ENCODE data around the gene RNU1-2.
A peak's percentile ranks its signal among the peaks of the same experiment; 100 is the strongest.
"Not testable (repeated sequence)": the region's sequence is repeated elsewhere in the genome, so short reads cannot be mapped to it uniquely, and the experiment has no call there.

Gene RNU1-2

DNA sequence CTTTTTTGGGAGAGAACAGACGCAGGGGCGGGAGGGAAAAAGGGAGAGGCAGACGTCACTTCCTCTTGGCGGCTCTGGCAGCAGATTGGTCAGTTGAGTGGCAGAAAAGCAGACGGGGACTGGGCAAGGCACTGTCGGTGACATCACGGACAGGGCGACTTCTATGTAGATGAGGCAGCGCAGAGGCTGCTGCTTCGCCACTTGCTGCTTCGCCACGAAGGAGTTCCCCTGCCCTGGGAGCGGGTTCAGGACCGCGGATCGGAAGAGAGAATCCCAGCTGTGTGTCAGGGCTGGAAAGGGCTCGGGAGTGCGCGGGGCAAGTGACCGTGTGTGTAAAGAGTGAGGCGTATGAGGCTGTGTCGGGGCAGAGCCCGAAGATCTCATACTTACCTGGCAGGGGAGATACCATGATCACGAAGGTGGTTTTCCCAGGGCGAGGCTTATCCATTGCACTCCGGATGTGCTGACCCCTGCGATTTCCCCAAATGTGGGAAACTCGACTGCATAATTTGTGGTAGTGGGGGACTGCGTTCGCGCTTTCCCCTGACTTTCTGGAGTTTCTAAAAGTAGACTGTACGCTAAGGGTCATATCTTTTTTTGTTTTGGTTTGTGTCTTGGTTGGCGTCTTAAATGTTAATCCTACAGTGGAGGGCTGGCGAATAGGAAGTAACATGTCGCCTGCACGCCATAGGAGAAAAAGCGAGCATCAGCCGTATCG lies at the start of gene RNU1-2:
TSS of gene RNU1-2 (plus strand) at position 383 of the 718 bp plus-strand sequence.
- POLR2A ChIA-PET = interaction anchor here (0.6 to 2.0 kb wide), 3 partner anchors 10 to 382 kb away, joined by 3 to 52 read pairs (median 4); no protein-coding TSS in a partner anchor
- DNase-seq (ENCODE audit: extremely low spot score) = peak; percentile 80
- CTCF ChIA-PET = not testable (repeated sequence)

DNA sequence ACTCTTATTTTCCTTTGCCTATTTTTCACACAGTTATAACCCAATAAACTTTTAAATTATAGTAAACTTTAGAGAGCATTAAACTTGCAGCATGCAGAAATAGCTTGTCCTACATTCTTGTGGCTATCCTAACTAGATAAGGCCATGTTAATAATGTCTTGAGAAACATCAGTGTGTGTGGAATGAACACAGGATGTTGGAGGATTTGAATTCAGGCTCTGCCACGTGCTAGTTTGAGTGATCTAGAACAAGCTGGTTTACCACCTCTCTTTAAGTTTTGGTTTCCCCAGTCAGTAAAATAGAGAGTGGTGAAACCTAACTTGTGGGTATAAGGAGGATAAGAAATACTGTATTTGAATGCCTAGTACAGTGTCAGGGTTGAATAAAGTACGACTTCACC lies 39.6 kb upstream of the RNU1-2 start:
- POLR2A ChIA-PET; DNase-seq (ENCODE audit: extremely low spot score); CTCF ChIA-PET: not testable (repeated sequence)

DNA sequence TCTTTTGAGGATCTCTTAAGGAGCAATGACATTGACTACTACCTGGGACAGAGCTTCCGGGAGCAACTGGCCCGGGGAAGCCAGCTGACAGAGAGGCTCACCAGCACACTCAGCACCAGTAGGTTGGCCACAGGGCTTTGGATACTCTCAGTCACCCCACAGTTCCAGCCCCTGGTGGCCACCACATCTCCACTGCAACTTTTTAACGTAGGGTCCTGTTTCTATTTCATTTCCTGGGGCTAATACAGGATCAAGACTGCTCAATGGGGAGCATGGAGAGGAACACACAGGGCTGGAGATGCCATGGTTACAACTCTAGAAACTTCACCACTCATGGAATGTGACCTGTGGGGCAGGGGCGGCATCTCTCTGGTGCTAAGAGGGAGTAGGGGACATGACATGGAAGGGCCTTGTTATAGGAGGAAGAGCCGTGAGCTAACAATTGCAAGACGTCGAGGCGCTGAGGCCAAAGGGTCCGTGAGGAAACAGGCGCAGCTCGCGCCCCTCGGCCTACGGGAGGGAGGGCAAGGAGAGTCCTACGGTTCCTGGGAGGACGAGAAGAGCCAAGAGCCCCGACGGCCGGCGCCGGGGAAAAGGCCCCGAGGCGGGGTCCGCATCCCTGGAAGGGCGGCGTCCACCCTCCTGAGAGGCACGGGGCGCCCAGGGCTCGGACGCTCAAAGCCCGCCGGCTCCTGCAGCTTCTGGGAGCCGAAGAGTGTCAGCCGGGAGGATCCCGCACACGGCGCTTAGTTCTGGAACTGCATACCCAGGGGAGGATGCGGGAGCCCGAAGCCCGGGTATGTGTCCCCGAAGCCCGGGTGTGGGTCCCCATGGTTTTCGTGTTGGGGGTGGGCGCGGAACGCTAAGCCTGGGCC lies 36.4 kb upstream of the RNU1-2 start:
- POLR2A ChIA-PET; DNase-seq (ENCODE audit: extremely low spot score); CTCF ChIA-PET: not testable (repeated sequence)

DNA sequence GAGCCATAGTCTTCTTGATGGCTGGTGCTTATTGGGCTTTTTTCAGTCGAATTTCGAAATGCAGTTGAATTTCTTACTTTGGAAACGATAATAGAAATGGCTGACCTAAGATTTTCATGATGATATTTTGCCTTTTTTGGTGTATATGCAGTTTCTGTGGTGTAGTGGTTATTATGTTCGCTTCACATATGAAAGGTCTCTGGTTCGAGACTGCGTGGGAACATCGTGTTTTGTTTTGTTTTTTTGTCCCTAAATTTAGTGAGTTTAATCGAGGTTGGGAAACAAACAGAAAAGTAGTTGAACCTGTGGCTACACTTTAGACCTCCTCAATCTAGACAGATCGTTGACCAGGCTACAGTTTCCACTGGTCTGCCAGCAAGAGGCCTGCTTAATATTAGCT lies 35.7 kb upstream of the RNU1-2 start:
- CTCF ChIA-PET; DNase-seq (ENCODE audit: extremely low spot score): not testable (repeated sequence)

DNA sequence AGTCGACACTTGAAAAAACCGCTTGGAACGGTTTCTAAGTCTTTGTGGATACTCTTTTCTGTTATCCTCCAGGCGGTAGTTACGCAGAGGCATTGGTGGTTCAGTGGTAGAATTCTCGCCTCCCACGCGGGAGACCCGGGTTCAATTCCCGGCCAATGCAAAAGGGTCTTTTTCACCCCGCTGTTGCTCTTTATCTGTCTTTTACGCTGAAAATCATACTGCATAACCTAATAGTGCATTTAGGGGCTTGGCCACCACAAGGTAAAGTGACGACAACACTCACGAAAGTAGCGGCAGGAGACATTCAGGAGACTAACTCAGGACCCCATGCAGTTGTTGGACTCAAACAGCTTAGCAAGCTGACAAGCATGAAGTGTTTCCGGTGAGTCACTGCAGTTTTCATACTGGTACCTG lies 33.9 kb upstream of the RNU1-2 start:
- POLR2A ChIA-PET; DNase-seq (ENCODE audit: extremely low spot score); CTCF ChIA-PET: not testable (repeated sequence)

More for the DNA sequence above, 35.7 kb upstream of the RNU1-2 start:
- POLR2A ChIA-PET = not testable (repeated sequence)

DNA sequence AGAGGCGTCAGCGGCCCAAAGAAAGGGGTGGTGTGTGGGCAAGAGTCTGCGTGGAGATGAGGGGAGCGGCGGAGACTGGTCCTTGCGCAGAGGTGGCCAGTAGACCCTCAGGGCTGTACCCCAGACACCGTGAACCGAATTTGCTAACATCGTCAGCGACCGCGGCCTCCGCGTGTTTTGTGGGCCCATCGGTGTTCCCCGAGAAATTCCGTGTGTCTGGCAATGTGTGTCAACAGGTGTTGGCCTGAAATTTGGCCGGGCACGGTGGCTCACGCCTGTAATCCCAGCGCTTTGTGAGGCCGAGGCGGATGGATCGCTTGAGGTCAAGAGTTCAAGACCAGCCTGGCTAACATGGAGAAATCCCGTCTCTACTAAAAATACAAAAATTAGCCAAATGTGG lies 33.4 kb upstream of the RNU1-2 start:
- DNase-seq (ENCODE audit: extremely low spot score); POLR2A ChIA-PET; CTCF ChIA-PET: not testable (repeated sequence)

DNA sequence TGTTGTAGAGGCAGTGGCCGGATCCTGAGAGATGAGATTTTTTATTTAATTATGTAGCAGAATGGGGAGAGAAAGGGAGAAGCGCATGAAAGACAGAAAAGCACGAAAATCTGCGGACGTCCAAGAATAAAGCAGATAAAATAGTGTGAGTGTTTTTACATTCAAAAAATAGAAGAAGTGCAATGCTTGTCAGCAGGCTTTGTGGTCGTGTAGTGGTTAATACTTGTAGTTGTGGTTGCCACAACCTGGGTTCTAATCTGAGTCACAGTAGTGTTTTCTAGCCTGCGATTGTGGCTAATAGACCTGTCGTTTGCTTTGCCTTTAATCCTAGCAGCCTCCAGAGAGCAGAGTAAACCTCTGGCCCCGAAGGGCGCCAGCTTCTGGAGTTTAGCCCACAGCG lies 32.8 kb upstream of the RNU1-2 start:
- POLR2A ChIA-PET, CTCF ChIA-PET: not testable (repeated sequence)

DNA sequence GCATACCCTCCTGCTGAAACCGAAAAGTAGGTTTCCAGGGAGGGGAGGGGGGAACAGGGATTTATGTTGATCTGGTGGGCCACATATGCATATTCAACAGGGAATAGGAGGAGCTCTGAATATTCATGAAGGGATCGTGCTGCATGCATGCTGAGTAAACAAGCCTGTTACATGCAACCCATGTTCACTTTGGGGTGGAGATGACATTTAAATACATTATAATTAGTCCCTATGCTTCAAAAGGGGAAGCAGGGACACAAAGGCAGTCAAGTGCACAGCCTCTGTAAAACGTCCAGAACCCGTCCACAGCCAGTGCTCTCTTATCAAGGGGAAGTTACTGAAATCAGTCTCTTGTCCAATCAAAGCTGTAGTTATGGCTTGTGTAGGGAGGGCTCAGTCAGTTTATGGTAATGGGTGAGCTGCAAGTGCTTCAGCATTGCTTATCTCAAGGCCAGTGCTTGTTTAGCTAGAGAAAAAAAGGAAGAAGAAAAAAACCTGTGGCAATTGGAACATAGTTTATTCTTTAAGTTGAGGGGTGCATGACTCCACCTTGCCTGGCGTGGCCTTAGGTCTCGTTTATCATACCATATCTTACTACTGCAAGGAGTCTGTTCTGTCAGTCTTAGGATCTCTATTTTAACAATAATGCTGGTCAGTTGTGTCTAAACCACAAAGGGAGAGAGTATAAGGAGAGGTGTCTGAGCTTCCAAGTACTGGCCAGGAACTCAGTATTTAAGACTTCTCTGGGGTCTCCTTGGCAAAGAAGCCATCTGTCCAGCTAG lies 28.7 kb upstream of the RNU1-2 start:
- POLR2A ChIA-PET; CTCF ChIA-PET; DNase-seq (ENCODE audit: extremely low spot score): not testable (repeated sequence)

More for the DNA sequence above, 32.8 kb upstream of the RNU1-2 start:
- not testable (repeated sequence) for DNase-seq (ENCODE audit: extremely low spot score)

DNA sequence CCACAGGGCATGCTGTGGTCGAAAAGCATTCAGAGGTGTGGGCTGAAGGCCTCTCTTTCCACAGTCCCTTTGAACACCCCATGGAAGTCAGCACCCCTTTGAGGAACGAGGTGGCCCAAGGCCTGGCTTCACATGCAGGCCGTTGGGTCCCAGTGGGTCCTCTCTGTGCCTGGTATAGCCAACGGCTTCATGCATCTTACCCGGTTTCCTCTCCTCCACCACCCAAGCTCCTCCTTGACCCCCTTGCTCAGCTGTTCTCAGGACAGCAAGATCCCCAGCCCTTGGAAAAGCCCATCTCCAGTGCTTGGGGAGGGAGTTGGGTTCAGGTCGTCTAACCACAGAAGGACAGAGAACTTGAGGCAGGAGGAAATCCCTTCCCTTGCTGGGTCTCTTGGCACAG lies 27.0 kb upstream of the RNU1-2 start:
- CTCF ChIA-PET; DNase-seq (ENCODE audit: extremely low spot score); POLR2A ChIA-PET: not testable (repeated sequence)

DNA sequence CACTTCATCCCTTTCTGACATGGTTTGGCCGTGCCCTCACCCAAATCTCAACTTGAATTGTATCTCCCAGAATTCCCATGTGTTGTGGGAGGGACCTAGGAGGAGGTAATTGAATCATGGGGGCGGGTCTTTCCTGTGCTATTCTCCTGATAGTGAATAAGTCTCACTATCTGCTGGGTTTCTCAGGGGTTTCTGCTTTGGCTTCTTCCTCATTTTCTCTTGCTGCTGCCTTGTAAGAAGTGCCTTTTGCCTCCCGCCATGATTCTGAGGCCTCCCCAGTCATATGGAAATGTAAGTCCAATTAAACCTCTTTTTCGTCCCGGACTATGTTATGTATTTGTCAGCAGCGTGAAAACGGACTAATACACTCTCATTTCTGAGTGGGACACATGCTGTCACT lies 25.8 kb upstream of the RNU1-2 start:
- CTCF ChIA-PET; DNase-seq (ENCODE audit: extremely low spot score); POLR2A ChIA-PET: not testable (repeated sequence)

DNA sequence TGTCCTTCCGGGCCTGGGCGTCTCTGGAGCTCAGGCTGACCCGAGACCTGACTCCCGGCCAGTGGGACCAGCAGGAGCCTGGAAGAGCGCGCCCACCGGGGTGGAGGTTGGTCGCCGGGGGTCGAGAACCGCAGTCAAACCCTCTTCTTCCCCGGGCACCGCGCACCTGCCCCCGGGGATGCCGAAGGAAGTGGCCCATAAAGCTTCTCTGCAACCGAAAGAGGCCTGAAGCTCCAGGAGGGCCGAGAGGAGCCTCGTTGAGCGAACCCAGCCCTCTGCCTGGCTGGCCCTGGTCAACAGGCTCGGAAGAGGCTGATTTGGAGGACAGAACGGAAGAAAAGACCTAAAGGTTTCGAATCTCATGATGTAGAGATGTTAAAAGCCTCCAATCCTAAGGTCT lies 24.6 kb upstream of the RNU1-2 start:
- POLR2A ChIA-PET; DNase-seq (ENCODE audit: extremely low spot score); CTCF ChIA-PET: not testable (repeated sequence)

DNA sequence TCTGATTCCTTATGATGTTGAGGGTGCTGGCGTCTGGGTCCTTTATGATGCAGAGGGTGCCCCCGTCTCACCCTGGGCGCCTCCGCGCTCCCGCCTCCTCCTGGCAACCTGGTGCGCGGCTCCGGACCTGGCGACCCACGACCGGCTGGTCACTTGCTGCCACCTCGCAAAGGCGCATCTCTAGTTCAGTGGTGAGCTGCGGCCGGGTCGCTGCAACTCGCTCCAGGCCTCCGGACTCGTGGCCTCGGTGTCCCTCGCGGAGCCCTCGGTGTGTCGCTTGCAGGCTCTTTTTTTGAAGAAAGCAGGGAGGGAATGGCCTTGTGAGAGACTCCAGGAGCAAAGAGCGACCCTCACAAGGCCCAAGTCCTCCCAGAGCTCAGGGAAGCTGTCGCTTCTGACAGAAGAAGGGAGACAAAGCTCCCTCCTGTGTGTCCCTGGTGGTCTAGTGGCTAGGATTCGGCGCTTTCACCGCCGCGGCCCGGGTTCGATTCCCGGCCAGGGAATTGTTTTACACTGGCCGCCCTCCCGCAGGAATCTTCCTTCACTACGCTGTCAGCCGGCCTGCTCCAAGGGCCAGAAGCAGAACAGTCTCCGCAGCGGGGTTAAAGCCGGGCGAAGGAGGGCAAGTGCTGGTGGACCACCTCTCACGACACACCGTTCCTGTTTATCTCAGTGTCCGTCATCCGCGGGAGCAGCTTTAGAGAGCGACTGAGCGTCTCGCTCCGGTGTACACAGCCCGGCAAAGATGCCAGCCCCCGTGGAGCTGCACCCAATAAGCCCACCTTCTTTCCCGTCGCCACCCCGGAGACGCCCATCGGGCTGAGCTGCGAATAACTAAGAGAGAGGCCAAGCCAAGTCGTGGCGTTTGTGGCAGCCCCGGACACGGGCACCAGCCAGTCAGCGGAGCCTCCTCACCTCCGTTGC lies 23.4 kb upstream of the RNU1-2 start:
- DNase-seq (ENCODE audit: extremely low spot score) = peak; percentile 41
- CTCF ChIA-PET, POLR2A ChIA-PET: not testable (repeated sequence)

DNA sequence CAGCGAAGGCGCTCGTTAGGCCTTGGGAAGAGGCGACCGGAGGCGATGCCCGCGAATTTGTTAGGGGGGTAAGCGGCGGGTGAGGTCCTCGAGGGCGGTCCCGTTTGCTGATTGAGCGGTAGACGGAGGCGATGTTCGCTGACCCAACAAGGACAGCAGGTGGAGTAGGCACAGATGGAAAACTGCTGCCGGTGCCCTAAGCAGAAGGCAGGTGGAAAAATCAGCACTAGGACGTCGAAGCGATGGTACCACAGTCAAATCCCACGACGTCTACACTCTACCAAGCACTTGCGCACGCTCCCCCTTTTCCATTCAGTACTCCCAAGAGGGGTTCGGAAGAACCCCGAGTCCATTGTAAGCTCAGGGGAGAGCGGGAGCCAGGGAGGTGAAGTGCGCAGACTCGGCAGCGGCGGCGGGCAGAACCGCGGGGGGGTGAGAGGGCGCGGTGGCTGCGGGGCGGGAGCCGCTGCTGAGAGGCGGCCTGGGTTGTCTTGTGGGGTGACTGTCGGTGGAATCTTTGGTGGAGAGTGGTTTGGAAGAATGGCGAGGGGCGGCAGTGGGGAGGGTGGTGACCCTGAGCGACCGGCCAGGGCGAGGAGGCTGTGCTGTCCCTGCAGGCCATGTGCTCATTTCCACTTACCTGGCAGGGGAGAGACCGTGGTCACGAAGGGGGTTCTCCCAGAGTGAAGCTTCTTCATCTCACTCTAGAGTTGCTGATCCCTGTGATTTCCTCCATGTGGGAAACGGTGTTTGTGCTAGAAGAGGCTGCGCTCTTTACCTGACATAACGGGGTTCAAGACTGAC lies 22.5 kb upstream of the RNU1-2 start:
- DNase-seq (ENCODE audit: extremely low spot score); POLR2A ChIA-PET; CTCF ChIA-PET: not testable (repeated sequence)

DNA sequence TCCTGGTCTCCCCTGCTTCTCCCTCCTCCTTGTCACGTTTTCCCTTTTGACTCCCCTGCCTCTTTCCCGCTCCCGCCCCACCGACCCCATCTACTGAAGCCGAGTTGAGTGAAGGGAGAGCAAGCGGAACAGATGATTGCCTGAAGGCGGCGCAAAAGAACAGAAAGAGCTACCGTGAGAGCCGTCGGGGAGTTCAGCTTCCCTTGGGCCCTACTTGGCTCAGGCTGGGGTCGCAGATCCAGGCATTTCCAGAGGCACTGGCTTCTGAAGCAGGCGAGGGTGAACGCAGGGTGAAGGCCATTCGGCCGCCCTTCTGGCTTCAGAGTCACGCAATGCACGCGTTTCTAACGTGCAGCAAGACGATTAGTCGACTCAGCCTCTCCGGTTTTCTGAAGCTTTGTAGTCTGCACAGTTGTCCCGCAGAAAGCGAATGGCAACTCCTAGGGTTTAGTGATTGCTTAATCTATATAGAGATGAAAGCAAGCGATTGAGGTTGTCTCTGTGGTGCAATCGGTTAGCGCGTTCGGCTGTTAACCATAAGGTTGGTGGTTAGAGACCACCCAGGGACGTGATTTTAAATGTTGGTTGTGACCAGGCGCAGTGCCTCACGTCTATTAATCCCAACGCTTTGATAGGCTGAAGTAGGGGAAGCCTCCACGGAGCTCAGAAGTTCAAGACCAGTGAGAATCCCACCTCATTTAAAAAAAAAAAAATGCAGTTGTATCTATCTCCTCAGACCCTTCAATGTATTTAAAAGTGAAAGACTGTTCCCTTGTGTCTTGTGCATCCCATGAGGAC lies 20.6 kb upstream of the RNU1-2 start:
- POLR2A ChIA-PET; CTCF ChIA-PET; DNase-seq (ENCODE audit: extremely low spot score): not testable (repeated sequence)

DNA sequence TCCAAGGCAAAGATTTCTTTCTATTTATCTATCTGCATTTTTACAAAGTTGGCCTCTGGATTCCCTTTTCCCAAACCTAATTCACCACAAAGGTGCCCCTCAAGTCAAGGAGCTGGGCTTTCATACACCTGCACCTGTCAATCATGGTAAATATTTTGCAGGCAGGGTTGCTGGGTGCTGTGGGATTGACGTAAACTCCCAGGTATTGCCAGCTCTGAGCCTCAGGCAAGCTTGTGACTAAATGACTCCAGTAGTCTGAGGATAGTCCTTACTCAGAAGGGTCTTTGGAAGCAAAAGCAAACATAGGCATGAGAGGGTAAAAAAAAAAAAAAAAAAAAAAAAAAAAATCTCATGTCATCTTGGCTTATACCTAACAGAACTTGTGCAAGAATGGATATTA lies 14.0 kb upstream of the RNU1-2 start:
- POLR2A ChIA-PET; DNase-seq (ENCODE audit: extremely low spot score); CTCF ChIA-PET: not testable (repeated sequence)

Measured in GM10248 (cell line).